Caco-2 (cell line): ENCODE results near the gene PIKFYVE. TPM values are rescaled to one million over a fixed set of nuclear protein-coding genes. Genes with fewer than 3 reads are reported as not detected.

Experiments
- BruUV-seq: library from RNA; stranded (reverse); fragments of 400-500 nt; replicated peaks from 2 replicates; lab custom pipeline; 2021; lab: Mats Ljungman, UMichigan
- CTCF ChIA-PET: fragments of 300-600 bp; sonication (Branson Sonifier 250); formaldehyde crosslinking; loops from one replicate; lab custom pipeline; 2022; ENCODE audit warnings: antibody characterized with exemption; lab: Charles Lee
- POLR2A ChIA-PET: fragments of 300-600 bp; sonication (Branson Sonifier 250); formaldehyde crosslinking; loops from one replicate; lab custom pipeline; 2022; ENCODE audit warnings: antibody characterized with exemption; lab: Charles Lee
- DNase-seq, 2 experiments: peaks; one replicate each; pipeline versions ENCODE4 v3.0.0 to v3.0.0-alpha.2; 2020 to 2022
- H3K27me3 ChIP-seq: replicated peaks from 2 replicates; pipeline ENCODE4 v1.6.0; 2011; ENCODE audit warnings: low read length; ENCODE audit not compliant: control insufficient read depth, insufficient read depth
- H3K36me3 ChIP-seq: 2 replicates; pipeline ENCODE4 v1.5.1; 2011; ENCODE audit warnings: low read length; ENCODE audit not compliant: control insufficient read depth, insufficient read depth
- H3K4me1 ChIP-seq: fragments of 250-450 bp; sonication (Bioruptor Pico); 2 replicates; pipeline ENCODE4 v1.5.1; 2020; ENCODE audit warnings: mild to moderate bottlenecking
- H3K4me3 ChIP-seq: 2 replicates; pipeline ENCODE4 v1.5.1; 2011; ENCODE audit warnings: low read depth, mild to moderate bottlenecking, control low read depth, low read length
- H3K9me3 ChIP-seq: fragments of 250-450 bp; sonication (Bioruptor Pico); 2 replicates; pipeline ENCODE4 v1.5.1; 2020; ENCODE audit warnings: mild to moderate bottlenecking, moderate library complexity
- H3K27ac Mint-ChIP-seq: one replicate; pipeline ENCODE4 v1.8.0; 2022; ENCODE audit warnings: mixed read lengths; ENCODE audit not compliant: unreplicated experiment
- H3K27me3 Mint-ChIP-seq: one replicate; pipeline ENCODE4 v1.8.0; 2022; ENCODE audit warnings: mixed read lengths; ENCODE audit not compliant: insufficient read depth, unreplicated experiment
- H3K36me3 Mint-ChIP-seq: one replicate; pipeline ENCODE4 v1.8.0; 2022; ENCODE audit warnings: mild to moderate bottlenecking, mixed read lengths; ENCODE audit not compliant: insufficient read depth, unreplicated experiment
- H3K4me1 Mint-ChIP-seq: one replicate; pipeline ENCODE4 v1.8.0; 2022; ENCODE audit warnings: low read depth, mixed read lengths; ENCODE audit not compliant: unreplicated experiment
- H3K4me3 Mint-ChIP-seq: one replicate; pipeline ENCODE4 v1.8.0; 2022; ENCODE audit warnings: mild to moderate bottlenecking, moderate library complexity, mixed read lengths; ENCODE audit not compliant: unreplicated experiment
- H3K9me3 Mint-ChIP-seq: one replicate; pipeline ENCODE4 v1.8.0; 2022; ENCODE audit warnings: mixed read lengths; ENCODE audit not compliant: unreplicated experiment
- intact Hi-C: fragments of 100-400 bp; cut with micrococcal nuclease; formaldehyde crosslinking; loops from one replicate; pipeline ENCODE4 v1.10.0; 2022; ENCODE audit not compliant: unreplicated experiment
- total RNA-seq: library from RNA; stranded (reverse); gene quantifications from 2 replicates; pipeline ENCODE4 v1.2.3, GENCODE V29; 2022
- TF ChIP-seq, protein P1 (sequence below), 2 experiments: fragments of 200-600 bp in 1 of 2; IDR thresholded peaks; 1 replicate in 1 of 2; 2 replicates in 1 of 2; pipeline versions ENCODE4 v1.5.1 to v1.8.0; 2011 to 2022; ENCODE audit warnings: antibody characterized with exemption in 1 of 2, control low read depth in 1 of 2, inconsistent platforms in 1 of 2, low read depth in 1 of 2, low read length in 1 of 2, mild to moderate bottlenecking in 1 of 2, moderate library complexity in 1 of 2; ENCODE audit not compliant: insufficient read depth in 1 of 2, severe bottlenecking in 1 of 2, unreplicated experiment in 1 of 2

The PIKFYVE gene
- total RNA-seq, 1 experiment from 2014 or later, result 31.2 TPM

DNA sequence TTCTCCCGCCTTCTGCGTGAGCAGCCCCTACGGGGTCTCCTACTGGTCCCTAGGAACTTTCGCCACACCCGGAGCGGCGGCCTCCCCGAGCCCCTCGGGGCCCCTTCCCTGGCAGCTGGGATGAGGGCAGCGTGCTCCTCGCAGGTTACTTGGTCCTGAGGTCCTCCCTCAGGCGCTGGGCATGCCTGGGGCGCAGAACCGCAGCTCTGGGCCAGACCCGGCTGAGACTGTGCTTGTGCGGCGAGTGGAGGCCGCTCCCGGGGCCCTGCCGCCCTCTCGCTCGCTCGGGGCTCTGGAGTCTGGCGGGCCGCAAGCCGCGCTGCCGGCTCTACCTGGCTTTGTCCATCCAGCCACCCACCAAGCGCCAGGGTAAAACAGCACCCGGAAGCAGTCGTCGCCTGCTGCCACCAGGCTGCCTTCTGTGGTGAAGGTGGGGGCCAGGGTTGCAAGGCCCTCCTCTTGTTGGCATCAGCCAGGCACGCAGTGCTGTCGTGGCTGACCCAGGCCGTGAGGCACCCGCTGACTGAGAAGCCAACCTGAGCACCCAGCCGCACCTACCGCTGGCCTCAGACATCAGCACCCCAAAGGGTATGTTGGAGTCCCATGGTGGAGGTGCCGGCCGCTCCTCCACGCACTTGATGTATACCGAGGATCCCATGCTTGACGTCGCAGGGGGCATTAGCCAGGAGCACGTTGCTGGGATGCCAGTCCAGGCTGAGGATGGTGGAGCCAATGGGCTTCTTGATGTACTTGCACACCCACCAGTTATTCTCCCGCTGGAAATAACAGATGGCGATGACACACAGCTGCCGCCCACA, 94.4 kb downstream of the PIKFYVE start:
- peaks cover 9% of the 10 kb centered on the region for H3K9me3 ChIP-seq
- ChIA-PET POLR2A (no interaction called here), CTCF (no interaction called here)
- Mint-ChIP-seq H3K4me3 (no peak overlapping the region), H3K36me3 (peaks cover 28% of the 10 kb centered on the region), H3K27ac (no peak overlapping the region), H3K9me3 (peaks cover 17% of the 10 kb centered on the region), H3K27me3 (no peaks in the 10 kb centered on the region), H3K4me1 (no peaks in the 10 kb centered on the region)
- H3K4me3 ChIP-seq, result no peak overlapping the region
- intact Hi-C loops, result no loop called here
- H3K27me3 ChIP-seq, result no peaks in the 10 kb centered on the region
- BruUV-seq, result no TSS peak
- H3K4me1 ChIP-seq, result no peaks in the 10 kb centered on the region
- no peaks in the 10 kb centered on the region for H3K36me3 ChIP-seq
- no peak for DNase-seq
- TF ChIP-seq, protein P1, sequence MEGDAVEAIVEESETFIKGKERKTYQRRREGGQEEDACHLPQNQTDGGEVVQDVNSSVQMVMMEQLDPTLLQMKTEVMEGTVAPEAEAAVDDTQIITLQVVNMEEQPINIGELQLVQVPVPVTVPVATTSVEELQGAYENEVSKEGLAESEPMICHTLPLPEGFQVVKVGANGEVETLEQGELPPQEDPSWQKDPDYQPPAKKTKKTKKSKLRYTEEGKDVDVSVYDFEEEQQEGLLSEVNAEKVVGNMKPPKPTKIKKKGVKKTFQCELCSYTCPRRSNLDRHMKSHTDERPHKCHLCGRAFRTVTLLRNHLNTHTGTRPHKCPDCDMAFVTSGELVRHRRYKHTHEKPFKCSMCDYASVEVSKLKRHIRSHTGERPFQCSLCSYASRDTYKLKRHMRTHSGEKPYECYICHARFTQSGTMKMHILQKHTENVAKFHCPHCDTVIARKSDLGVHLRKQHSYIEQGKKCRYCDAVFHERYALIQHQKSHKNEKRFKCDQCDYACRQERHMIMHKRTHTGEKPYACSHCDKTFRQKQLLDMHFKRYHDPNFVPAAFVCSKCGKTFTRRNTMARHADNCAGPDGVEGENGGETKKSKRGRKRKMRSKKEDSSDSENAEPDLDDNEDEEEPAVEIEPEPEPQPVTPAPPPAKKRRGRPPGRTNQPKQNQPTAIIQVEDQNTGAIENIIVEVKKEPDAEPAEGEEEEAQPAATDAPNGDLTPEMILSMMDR (IDR thresholded peaks at IDR 0.05; ENCODE audit: insufficient read depth in 1 of 2, low read depth in 1 of 2, low read length in 1 of 2, severe bottlenecking in 1 of 2, unreplicated experiment in 1 of 2), result no peak

DNA sequence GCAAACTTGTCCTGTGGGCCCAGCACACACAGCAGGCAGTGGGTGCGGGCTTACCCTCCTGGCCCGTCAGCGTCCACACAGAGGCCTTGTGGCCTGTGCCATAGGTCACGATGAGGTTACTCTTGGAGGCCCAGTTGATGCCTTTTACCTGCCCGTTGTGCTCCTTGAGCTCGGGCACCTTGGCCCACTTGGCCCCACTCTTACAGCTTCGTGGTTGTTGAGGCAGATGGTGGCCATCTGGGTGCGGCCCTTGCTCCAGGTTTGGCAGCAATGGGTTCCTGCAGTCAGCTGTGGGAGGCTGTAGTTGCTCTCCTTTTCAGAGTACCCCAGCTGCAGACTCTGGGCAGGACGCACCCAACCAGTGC, 95.0 kb downstream of the PIKFYVE start:
- Mint-ChIP-seq H3K4me3 (no peak overlapping the region), H3K36me3 (peaks cover 27% of the 10 kb centered on the region), H3K27me3 (no peaks in the 10 kb centered on the region), H3K9me3 (peaks cover 17% of the 10 kb centered on the region), H3K27ac (no peak overlapping the region), H3K4me1 (no peaks in the 10 kb centered on the region)
- BruUV-seq, result no TSS peak
- no peaks in the 10 kb centered on the region for H3K36me3 ChIP-seq
- H3K4me1 ChIP-seq, result no peaks in the 10 kb centered on the region
- TF ChIP-seq, protein P1 (IDR thresholded peaks at IDR 0.05; ENCODE audit: insufficient read depth in 1 of 2, low read depth in 1 of 2, low read length in 1 of 2, severe bottlenecking in 1 of 2, unreplicated experiment in 1 of 2), result no peak
- intact Hi-C loops, result no loop called here
- no peak overlapping the region for H3K4me3 ChIP-seq
- CTCF ChIA-PET, result no interaction called here
- POLR2A ChIA-PET, result no interaction called here
- peaks cover 9% of the 10 kb centered on the region for H3K9me3 ChIP-seq
- H3K27me3 ChIP-seq, result no peaks in the 10 kb centered on the region
- no peak for DNase-seq

DNA sequence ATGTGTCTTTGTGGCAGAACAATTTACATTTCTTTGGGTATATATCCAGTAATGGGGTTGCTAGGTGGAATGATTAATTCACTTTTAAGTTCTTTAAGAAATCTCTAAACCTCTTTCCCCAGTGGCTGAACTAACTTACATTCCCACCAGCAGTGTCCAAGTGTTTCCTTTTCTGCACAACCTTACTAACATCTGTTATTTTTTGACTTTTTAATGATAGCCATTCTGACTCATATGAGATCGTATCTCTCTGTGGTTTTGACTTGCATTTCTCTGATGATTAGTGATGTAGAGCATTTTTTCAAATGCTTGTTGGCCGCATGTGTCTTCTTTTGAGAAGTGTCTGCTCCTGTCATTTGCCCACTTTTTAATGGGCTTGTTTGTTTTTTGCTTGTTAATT, 97.4 kb downstream of the PIKFYVE start:
- H3K36me3 ChIP-seq, result no peaks in the 10 kb centered on the region
- no peak for DNase-seq
- peaks cover 9% of the 10 kb centered on the region for H3K9me3 ChIP-seq
- TF ChIP-seq, protein P1 (IDR thresholded peaks at IDR 0.05; ENCODE audit: insufficient read depth in 1 of 2, low read depth in 1 of 2, low read length in 1 of 2, severe bottlenecking in 1 of 2, unreplicated experiment in 1 of 2), result no peak
- Mint-ChIP-seq H3K36me3 (peaks cover 11% of the 10 kb centered on the region), H3K27ac (no peak overlapping the region), H3K9me3 (peaks cover 17% of the 10 kb centered on the region), H3K4me1 (no peaks in the 10 kb centered on the region), H3K27me3 (no peaks in the 10 kb centered on the region), H3K4me3 (no peak overlapping the region)
- H3K4me3 ChIP-seq, result no peak overlapping the region
- no TSS peak for BruUV-seq
- POLR2A ChIA-PET, result no interaction called here
- intact Hi-C loops, result no loop called here
- H3K4me1 ChIP-seq, result no peaks in the 10 kb centered on the region
- CTCF ChIA-PET, result no interaction called here
- H3K27me3 ChIP-seq, result no peaks in the 10 kb centered on the region
